Measurements from ENCODE around the gene KIF4B. TPM values are rescaled to one million over a fixed set of nuclear protein-coding genes. Genes with fewer than 3 reads are reported as not detected.

KIF4B gene
- polyA plus RNA-seq, 1 of the 3 experiments (the other 2 are of a cell fraction): 0.02 TPM

DNA sequence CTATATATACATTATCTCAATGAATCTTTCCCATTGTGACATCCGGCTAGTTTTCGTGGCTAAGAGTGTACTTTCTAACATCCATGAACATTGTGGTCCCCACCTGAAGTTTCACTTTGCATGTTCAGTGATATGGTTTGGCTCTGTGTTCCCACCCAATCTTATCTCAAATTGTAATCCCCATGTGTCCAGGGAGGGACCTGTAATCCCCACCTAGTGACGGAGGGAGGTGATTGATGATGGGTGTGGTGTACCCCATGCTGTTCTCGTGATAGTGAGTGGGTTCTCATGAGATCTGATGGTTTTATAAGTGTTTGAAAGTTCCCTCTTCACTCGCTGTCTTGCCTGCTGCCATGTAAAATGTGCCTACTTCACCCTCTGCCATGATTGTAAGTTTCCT, 44.6 kb upstream of the KIF4B start:
- Histone ChIP-seq H3K27me3 (ENCODE audit: insufficient read depth) (no peaks in the 10 kb centered on the region), H3K9me2 (no peaks in the 10 kb centered on the region), H2AFZ (ENCODE audit: low read depth) (no peak overlapping the region), H3K27ac (ENCODE audit: low read depth in 2 of 2, low read length in 1 of 2) (no peak overlapping the region), H3K79me2 (ENCODE audit: insufficient read depth) (no peaks in the 10 kb centered on the region), H3K4me1 (ENCODE audit: control insufficient read depth in 1 of 2, insufficient read depth in 2 of 2, low read depth in 1 of 2, low read length in 1 of 2) (no peaks in the 10 kb centered on the region), H3F3A (replicated peaks; ENCODE audit: insufficient read depth) (peaks cover 6% of the 10 kb centered on the region), H4K20me1 (ENCODE audit: insufficient read depth) (no peaks in the 10 kb centered on the region), H3K36me3 (replicated peaks in 1 of 2; ENCODE audit: control insufficient read depth in 1 of 2, insufficient read depth in 2 of 2, low read length in 1 of 2) (peaks cover 26 to 27% of the 10 kb centered on the region in 2 experiments), H3K4me3 (ENCODE audit: low read depth in 2 of 2, low read length in 1 of 2) (no peak overlapping the region), H3K9me3 (no peaks in the 10 kb centered on the region), H3K9ac (no peak overlapping the region), H3K4me2 (no peak overlapping the region)
- no peak for TF ChIP-seq TCF12 (IDR thresholded peaks at IDR 0.05)
- TF ChIP-seq EP300 (IDR thresholded peaks at IDR 0.05; ENCODE audit: borderline replicate concordance in 1 of 2, low read depth in 1 of 2, low read length in 1 of 2): no peak
- no peak for TF ChIP-seq FOXM1 (IDR thresholded peaks at IDR 0.05; ENCODE audit: low read depth)
- no peak for TF ChIP-seq NFIC (IDR thresholded peaks at IDR 0.05; ENCODE audit: borderline replicate concordance)
- no peak for TF ChIP-seq GABPA (IDR thresholded peaks at IDR 0.05; ENCODE audit: low read depth)
- TF ChIP-seq RFX5 (IDR thresholded peaks at IDR 0.05; ENCODE audit: low read length): no peak
- TF ChIP-seq TEAD4 (IDR thresholded peaks at IDR 0.05; ENCODE audit: borderline replicate concordance, insufficient read depth): no peak
- no peak for TF ChIP-seq MXI1 (IDR thresholded peaks at IDR 0.05; ENCODE audit: low read depth, low read length)
- POLR2A ChIA-PET: no interaction called here
- no peak for DNase-seq
- CTCF ChIA-PET: interaction anchor here (1.3 to 1.4 kb wide), 3 partner anchors 26 to 319 kb away, joined by 3 to 4 read pairs (median 3); no protein-coding TSS in a partner anchor
- 95% methylated on average over 5 of the region's 5 CpGs for WGBS (ENCODE audit: low lambda C conversion rate)

DNA sequence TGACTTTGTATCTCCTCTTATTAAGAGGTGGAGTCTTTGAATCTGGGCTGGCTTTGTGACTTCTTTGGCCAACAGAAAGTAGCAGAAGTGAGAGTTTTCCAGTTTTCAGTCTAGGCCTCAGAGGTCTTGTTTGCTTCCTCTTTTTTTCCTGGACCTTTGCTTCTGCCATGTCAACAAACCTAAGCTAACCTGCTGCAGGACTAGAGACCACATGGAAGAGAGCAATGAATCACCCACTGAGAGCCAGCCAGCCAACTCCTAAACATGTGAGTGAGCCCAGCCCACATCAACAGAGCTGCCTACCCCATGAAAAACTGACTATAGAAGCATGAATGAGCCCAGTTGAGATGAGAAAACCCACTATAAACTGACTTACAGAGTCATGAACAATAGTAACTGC, 42.8 kb upstream of the KIF4B start:
- POLR2A ChIA-PET: no interaction called here
- Histone ChIP-seq H3K79me2 (ENCODE audit: insufficient read depth) (no peaks in the 10 kb centered on the region), H3K27ac (ENCODE audit: low read depth in 2 of 2, low read length in 1 of 2) (no peak overlapping the region; a peak in 1 of 4 replicates), H2AFZ (ENCODE audit: low read depth) (no peak overlapping the region), H3K36me3 (replicated peaks in 1 of 2; ENCODE audit: control insufficient read depth in 1 of 2, insufficient read depth in 2 of 2, low read length in 1 of 2) (peaks cover 26 to 27% of the 10 kb centered on the region in 2 experiments), H3K9me2 (no peaks in the 10 kb centered on the region), H3K4me1 (ENCODE audit: control insufficient read depth in 1 of 2, insufficient read depth in 2 of 2, low read depth in 1 of 2, low read length in 1 of 2) (no peaks in the 10 kb centered on the region), H3K27me3 (ENCODE audit: insufficient read depth) (no peaks in the 10 kb centered on the region), H3K4me3 (ENCODE audit: low read depth in 2 of 2, low read length in 1 of 2) (no peak overlapping the region), H3K9ac (no peak overlapping the region), H3F3A (replicated peaks; ENCODE audit: insufficient read depth) (peaks cover 6% of the 10 kb centered on the region), H3K9me3 (no peaks in the 10 kb centered on the region), H4K20me1 (ENCODE audit: insufficient read depth) (no peaks in the 10 kb centered on the region), H3K4me2 (no peak overlapping the region)
- DNase-seq: no peak
- CTCF ChIA-PET: interaction anchor here (0.8 to 4.4 kb wide), 4 partner anchors 25 to 325 kb away, joined by 3 to 52 read pairs (median 6); no protein-coding TSS in a partner anchor
- TF ChIP-seq, protein P1, sequence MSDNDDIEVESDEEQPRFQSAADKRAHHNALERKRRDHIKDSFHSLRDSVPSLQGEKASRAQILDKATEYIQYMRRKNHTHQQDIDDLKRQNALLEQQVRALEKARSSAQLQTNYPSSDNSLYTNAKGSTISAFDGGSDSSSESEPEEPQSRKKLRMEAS (IDR thresholded peaks at IDR 0.05; ENCODE audit: low read depth): no peak
- TF ChIP-seq MXI1 (IDR thresholded peaks at IDR 0.05; ENCODE audit: low read depth, low read length) (no peak), TAF1 (IDR thresholded peaks at IDR 0.05; ENCODE audit: borderline replicate concordance, low read depth, low read length) (no peak), CHD2 (IDR thresholded peaks at IDR 0.05; ENCODE audit: low read length, partially characterized antibody) (no peak), ELF1 (IDR thresholded peaks at IDR 0.05) (no peak), RAD21 (IDR thresholded peaks at IDR 0.05; ENCODE audit: low read length) (no peak), POLR2AphosphoS5 (IDR thresholded peaks at IDR 0.05; ENCODE audit: low read depth, low read length) (no peak), SMC3 (IDR thresholded peaks at IDR 0.05; ENCODE audit: low read depth, low read length) (no peak), YY1 (IDR thresholded peaks at IDR 0.05; ENCODE audit: low read depth) (no peak), RXRA (IDR thresholded peaks at IDR 0.05; ENCODE audit: borderline replicate concordance, low read depth) (no peak), MEF2A (IDR thresholded peaks at IDR 0.05; ENCODE audit: borderline replicate concordance, low read depth) (no peak), FOXM1 (IDR thresholded peaks at IDR 0.05; ENCODE audit: low read depth) (no peak), FOXJ3 (CRISPR knock-in tag; IDR thresholded peaks at IDR 0.05) (no peak)
- TF ChIP-seq, protein P2, sequence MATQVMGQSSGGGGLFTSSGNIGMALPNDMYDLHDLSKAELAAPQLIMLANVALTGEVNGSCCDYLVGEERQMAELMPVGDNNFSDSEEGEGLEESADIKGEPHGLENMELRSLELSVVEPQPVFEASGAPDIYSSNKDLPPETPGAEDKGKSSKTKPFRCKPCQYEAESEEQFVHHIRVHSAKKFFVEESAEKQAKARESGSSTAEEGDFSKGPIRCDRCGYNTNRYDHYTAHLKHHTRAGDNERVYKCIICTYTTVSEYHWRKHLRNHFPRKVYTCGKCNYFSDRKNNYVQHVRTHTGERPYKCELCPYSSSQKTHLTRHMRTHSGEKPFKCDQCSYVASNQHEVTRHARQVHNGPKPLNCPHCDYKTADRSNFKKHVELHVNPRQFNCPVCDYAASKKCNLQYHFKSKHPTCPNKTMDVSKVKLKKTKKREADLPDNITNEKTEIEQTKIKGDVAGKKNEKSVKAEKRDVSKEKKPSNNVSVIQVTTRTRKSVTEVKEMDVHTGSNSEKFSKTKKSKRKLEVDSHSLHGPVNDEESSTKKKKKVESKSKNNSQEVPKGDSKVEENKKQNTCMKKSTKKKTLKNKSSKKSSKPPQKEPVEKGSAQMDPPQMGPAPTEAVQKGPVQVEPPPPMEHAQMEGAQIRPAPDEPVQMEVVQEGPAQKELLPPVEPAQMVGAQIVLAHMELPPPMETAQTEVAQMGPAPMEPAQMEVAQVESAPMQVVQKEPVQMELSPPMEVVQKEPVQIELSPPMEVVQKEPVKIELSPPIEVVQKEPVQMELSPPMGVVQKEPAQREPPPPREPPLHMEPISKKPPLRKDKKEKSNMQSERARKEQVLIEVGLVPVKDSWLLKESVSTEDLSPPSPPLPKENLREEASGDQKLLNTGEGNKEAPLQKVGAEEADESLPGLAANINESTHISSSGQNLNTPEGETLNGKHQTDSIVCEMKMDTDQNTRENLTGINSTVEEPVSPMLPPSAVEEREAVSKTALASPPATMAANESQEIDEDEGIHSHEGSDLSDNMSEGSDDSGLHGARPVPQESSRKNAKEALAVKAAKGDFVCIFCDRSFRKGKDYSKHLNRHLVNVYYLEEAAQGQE (IDR thresholded peaks at IDR 0.05; ENCODE audit: low read depth, low read length): no peak
- TF ChIP-seq, protein P3, sequence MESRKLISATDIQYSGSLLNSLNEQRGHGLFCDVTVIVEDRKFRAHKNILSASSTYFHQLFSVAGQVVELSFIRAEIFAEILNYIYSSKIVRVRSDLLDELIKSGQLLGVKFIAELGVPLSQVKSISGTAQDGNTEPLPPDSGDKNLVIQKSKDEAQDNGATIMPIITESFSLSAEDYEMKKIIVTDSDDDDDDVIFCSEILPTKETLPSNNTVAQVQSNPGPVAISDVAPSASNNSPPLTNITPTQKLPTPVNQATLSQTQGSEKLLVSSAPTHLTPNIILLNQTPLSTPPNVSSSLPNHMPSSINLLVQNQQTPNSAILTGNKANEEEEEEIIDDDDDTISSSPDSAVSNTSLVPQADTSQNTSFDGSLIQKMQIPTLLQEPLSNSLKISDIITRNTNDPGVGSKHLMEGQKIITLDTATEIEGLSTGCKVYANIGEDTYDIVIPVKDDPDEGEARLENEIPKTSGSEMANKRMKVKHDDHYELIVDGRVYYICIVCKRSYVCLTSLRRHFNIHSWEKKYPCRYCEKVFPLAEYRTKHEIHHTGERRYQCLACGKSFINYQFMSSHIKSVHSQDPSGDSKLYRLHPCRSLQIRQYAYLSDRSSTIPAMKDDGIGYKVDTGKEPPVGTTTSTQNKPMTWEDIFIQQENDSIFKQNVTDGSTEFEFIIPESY (IDR thresholded peaks at IDR 0.05; ENCODE audit: borderline replicate concordance, low read depth): no peak
- TF ChIP-seq, protein P4, sequence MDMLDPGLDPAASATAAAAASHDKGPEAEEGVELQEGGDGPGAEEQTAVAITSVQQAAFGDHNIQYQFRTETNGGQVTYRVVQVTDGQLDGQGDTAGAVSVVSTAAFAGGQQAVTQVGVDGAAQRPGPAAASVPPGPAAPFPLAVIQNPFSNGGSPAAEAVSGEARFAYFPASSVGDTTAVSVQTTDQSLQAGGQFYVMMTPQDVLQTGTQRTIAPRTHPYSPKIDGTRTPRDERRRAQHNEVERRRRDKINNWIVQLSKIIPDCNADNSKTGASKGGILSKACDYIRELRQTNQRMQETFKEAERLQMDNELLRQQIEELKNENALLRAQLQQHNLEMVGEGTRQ (IDR thresholded peaks at IDR 0.05; ENCODE audit: borderline replicate concordance, low read depth, low read length): no peak
- TF ChIP-seq, protein P5, sequence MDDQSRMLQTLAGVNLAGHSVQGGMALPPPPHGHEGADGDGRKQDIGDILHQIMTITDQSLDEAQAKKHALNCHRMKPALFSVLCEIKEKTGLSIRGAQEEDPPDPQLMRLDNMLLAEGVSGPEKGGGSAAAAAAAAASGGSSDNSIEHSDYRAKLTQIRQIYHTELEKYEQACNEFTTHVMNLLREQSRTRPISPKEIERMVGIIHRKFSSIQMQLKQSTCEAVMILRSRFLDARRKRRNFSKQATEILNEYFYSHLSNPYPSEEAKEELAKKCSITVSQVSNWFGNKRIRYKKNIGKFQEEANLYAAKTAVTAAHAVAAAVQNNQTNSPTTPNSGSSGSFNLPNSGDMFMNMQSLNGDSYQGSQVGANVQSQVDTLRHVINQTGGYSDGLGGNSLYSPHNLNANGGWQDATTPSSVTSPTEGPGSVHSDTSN (IDR thresholded peaks at IDR 0.05): no peak
